ENCODE measurements around the gene MORN1. TPM values are rescaled to one million over a fixed set of nuclear protein-coding genes. Genes with fewer than 3 reads are reported as not detected.

The MORN1 gene
- total RNA-seq, 2 experiments from 2014 or later, result 5.3 to 6.5 TPM

DNA sequence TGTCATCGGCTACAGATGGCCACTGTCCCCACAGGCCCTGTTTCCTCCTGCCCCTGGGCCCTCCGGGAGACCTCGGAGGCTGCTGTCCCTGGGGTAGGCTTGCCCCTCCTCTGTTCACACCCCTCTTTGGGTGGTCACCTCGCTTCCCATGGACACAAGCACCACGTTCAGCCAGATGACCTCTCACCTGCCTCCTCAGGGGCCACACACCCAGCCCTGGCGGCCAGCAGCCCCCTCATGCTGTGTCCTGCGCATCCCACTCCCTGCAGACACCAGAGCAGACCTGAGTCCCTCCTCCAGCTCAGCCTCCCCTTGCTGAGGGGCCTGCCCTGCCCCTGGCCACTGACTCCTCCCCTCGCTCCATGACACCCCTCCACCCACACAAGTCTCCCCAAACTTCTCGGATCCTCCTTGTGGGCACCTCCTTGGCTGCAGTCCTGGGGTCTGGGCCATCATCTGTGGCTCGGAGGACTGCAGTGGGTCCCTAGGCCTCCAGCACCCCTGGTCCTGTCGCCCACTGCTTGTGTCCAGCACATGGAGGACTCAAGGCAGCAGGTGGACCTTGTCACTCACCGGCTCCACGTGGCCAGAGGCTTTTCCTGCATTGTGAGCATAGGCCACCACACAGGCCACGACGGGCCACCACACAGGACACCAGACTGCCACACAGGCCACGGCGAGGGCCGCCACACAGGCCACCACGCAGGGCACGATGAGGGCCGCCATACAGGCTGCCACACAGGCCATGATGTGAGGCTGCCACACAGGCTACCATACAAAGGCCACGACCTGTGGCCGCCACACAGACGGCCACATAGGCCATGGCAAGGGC, 51.1 kb downstream of the MORN1 start:
- H3K4me3 Mint-ChIP-seq, result no peak overlapping the region
- Histone ChIP-seq H3K27ac (ENCODE audit: low read depth in 1 of 2, low read length in 2 of 2) (no peak overlapping the region), H3K36me3 (ENCODE audit: insufficient read depth, low read length) (no peaks in the 10 kb centered on the region), H3K4me1 (ENCODE audit: insufficient read depth, low read length) (no peaks in the 10 kb centered on the region), H3K9me3 (ENCODE audit: control insufficient read depth in 1 of 2, insufficient read depth in 1 of 2, low read length in 2 of 2) (no peaks in the 10 kb centered on the region), H3K4me3 (ENCODE audit: low read length) (no peak overlapping the region), H3K27me3 (ENCODE audit: control insufficient read depth in 1 of 2, insufficient read depth in 2 of 2, low read length in 2 of 2) (no peaks in the 10 kb centered on the region)
- CTCF ChIA-PET, result no interaction called here
- no peak for DNase-seq
- no peaks in the 10 kb centered on the region for H3K9me3 Mint-ChIP-seq
- H3K36me3 Mint-ChIP-seq (ENCODE audit: low read depth), result no peaks in the 10 kb centered on the region
- no peaks in the 10 kb centered on the region for H3K27me3 Mint-ChIP-seq
- no peak overlapping the region for H3K27ac Mint-ChIP-seq
- TF ChIP-seq, protein P1, sequence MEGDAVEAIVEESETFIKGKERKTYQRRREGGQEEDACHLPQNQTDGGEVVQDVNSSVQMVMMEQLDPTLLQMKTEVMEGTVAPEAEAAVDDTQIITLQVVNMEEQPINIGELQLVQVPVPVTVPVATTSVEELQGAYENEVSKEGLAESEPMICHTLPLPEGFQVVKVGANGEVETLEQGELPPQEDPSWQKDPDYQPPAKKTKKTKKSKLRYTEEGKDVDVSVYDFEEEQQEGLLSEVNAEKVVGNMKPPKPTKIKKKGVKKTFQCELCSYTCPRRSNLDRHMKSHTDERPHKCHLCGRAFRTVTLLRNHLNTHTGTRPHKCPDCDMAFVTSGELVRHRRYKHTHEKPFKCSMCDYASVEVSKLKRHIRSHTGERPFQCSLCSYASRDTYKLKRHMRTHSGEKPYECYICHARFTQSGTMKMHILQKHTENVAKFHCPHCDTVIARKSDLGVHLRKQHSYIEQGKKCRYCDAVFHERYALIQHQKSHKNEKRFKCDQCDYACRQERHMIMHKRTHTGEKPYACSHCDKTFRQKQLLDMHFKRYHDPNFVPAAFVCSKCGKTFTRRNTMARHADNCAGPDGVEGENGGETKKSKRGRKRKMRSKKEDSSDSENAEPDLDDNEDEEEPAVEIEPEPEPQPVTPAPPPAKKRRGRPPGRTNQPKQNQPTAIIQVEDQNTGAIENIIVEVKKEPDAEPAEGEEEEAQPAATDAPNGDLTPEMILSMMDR (IDR thresholded peaks at IDR 0.05), result no peak
- POLR2A ChIA-PET, result no interaction called here
- ATAC-seq (ENCODE audit: poor library complexity), result no peak
- intact Hi-C loops (cut with DNase I, micrococcal nuclease), result no loop called here
- no peaks in the 10 kb centered on the region for H3K4me1 Mint-ChIP-seq (ENCODE audit: low read depth)

DNA sequence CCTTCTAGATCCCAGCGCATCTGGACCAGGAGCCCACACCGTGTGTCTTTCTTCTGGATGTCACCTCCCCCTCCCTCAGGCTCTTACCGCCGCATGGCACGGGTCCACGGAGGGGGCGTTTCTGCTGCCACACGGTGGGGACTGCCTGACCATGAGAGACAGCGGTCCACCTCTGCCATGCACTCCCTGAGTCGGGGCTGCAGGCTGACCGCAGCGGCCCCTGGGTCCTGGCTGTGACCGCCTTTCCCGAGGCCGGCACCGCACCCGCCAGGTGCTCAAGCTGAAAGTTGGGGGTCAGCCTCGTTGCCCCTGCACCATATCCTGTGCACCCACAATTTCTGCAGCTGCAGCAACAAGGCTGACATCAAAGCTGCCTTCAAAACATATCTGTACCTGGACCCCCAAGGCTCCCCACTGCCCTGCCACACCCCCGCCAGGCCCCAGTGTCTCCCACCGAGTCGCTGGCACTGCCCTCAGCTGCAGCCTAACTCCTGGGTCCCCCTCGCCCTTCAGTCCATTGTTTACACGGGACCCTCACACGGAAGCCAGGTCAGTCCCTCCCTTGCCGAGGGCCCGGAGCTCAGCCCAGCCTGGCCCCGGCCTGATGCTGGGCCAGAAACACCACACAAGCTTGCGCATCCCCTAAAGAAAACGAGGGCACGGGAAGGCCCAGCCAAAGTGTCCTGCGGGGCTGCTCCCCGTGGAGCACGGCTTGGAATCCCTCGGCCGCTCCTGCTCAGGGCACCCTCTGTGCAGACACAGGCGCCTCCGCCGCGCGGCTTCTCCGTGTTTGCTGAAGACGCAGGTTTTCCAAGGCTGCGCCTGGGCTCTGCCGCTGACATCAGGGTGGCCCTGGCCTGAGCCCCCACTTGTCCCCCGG, 51.9 kb downstream of the MORN1 start:
- Histone ChIP-seq H3K27ac (ENCODE audit: low read depth in 1 of 2, low read length in 2 of 2) (no peak overlapping the region), H3K4me1 (ENCODE audit: insufficient read depth, low read length) (no peaks in the 10 kb centered on the region), H3K4me3 (ENCODE audit: low read length) (no peak overlapping the region), H3K9me3 (ENCODE audit: control insufficient read depth in 1 of 2, insufficient read depth in 1 of 2, low read length in 2 of 2) (no peaks in the 10 kb centered on the region), H3K27me3 (ENCODE audit: control insufficient read depth in 1 of 2, insufficient read depth in 2 of 2, low read length in 2 of 2) (no peaks in the 10 kb centered on the region), H3K36me3 (ENCODE audit: insufficient read depth, low read length) (no peaks in the 10 kb centered on the region)
- Mint-ChIP-seq H3K36me3 (ENCODE audit: low read depth) (no peaks in the 10 kb centered on the region), H3K9me3 (no peaks in the 10 kb centered on the region), H3K4me1 (ENCODE audit: low read depth) (no peaks in the 10 kb centered on the region), H3K4me3 (no peak overlapping the region), H3K27ac (no peak overlapping the region), H3K27me3 (no peaks in the 10 kb centered on the region)
- intact Hi-C loops (cut with DNase I, micrococcal nuclease), result no loop called here
- DNase-seq (no peak), ATAC-seq (ENCODE audit: poor library complexity) (no peak)
- TF ChIP-seq, protein P1 (IDR thresholded peaks at IDR 0.05), result no peak
- CTCF ChIA-PET, result no interaction called here
- POLR2A ChIA-PET, result no interaction called here

DNA sequence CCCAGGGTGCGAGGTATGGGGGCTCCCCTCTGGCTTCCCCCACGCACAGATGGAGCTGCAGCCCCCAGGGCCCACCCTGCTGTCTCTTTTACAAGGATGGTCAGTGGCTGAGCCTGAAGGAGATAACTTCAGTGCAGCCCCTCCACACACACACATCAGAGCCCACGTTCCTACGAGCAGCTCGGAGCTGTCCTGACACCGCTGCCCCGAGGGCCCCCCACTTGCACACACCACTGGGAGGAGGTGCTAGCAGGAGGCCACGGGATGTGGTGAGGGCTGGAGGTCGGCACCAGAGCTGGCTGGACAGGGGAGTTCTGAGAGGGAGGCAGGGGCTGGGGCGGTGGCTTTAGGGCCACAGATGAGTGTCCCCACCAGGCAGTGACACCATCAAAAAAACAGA, 53.9 kb downstream of the MORN1 start:
- Mint-ChIP-seq H3K27ac (no peak overlapping the region), H3K27me3 (no peaks in the 10 kb centered on the region), H3K4me3 (no peak overlapping the region), H3K4me1 (ENCODE audit: low read depth) (no peaks in the 10 kb centered on the region), H3K36me3 (ENCODE audit: low read depth) (no peaks in the 10 kb centered on the region), H3K9me3 (no peaks in the 10 kb centered on the region)
- TF ChIP-seq, protein P1 (IDR thresholded peaks at IDR 0.05), result no peak
- H3K9me3 ChIP-seq (ENCODE audit: control insufficient read depth in 1 of 2, insufficient read depth in 1 of 2, low read length in 2 of 2), result no peaks in the 10 kb centered on the region
- H3K27me3 ChIP-seq (ENCODE audit: control insufficient read depth in 1 of 2, insufficient read depth in 2 of 2, low read length in 2 of 2), result no peaks in the 10 kb centered on the region
- ChIA-PET POLR2A (no interaction called here), CTCF (interaction anchor here (0.5 kb wide), 1 partner anchor 52 kb away, joined by 3 read pairs; no protein-coding TSS in a partner anchor)
- ATAC-seq (ENCODE audit: poor library complexity), result no peak
- DNase-seq, result no peak
- no peaks in the 10 kb centered on the region for H3K4me1 ChIP-seq (ENCODE audit: insufficient read depth, low read length)
- H3K36me3 ChIP-seq (ENCODE audit: insufficient read depth, low read length), result no peaks in the 10 kb centered on the region
- no peak overlapping the region for H3K27ac ChIP-seq (ENCODE audit: low read depth in 1 of 2, low read length in 2 of 2)
- H3K4me3 ChIP-seq (ENCODE audit: low read length), result no peak overlapping the region
- intact Hi-C loops (cut with DNase I, micrococcal nuclease), result no loop called here

Data from CD4-positive, alpha-beta T cell (primary cell).